HG02973 (cell line): ENCODE data around the gene TMEM273.

Experiments
- ATAC-seq: cut with Tn5 transposase; IDR thresholded peaks from one replicate; pipeline ENCODE4 v1.9.1; 2021; ENCODE audit warnings: moderate library complexity; ENCODE audit not compliant: unreplicated experiment

Gene TMEM273

GRCh38 chr10:49177391-49178355 lies 10.5 kb downstream of the TMEM273 start:
- peak; percentile 84 for ATAC-seq

GRCh38 chr10:49176310-49177268 lies 11.6 kb downstream of the TMEM273 start:
- ATAC-seq = no peak

GRCh38 chr10:49175587-49176309 lies 12.4 kb downstream of the TMEM273 start:
- no peak for ATAC-seq

- no peak for ATAC-seq
These were observed 13.2 kb downstream of the TMEM273 start for GRCh38 chr10:49174926-49175500.

- ATAC-seq = no peak
These were observed 13.8 kb downstream of the TMEM273 start for GRCh38 chr10:49174261-49174925.

- ATAC-seq = no peak
These were observed 14.3 kb downstream of the TMEM273 start for GRCh38 chr10:49173853-49174252.

GRCh38 chr10:49173201-49173772 lies 14.9 kb downstream of the TMEM273 start:
- ATAC-seq = no peak

GRCh38 chr10:49172777-49173132 lies 15.4 kb downstream of the TMEM273 start:
- no peak for ATAC-seq

- ATAC-seq = no peak
These were observed 16.0 kb downstream of the TMEM273 start for GRCh38 chr10:49172061-49172776.

GRCh38 chr10:49171326-49172060 lies 16.7 kb downstream of the TMEM273 start:
- ATAC-seq = no peak

- ATAC-seq = no peak
These were observed 17.4 kb downstream of the TMEM273 start for GRCh38 chr10:49170632-49171325.

- ATAC-seq = no peak
These were observed 18.4 kb downstream of the TMEM273 start for GRCh38 chr10:49169776-49170175.

- ATAC-seq = no peak
These were observed 19.2 kb downstream of the TMEM273 start for GRCh38 chr10:49168831-49169500.

GRCh38 chr10:49168171-49168540 lies 20.0 kb downstream of the TMEM273 start:
- no peak for ATAC-seq

GRCh38 chr10:49167425-49168170 lies 20.6 kb downstream of the TMEM273 start:
- no peak for ATAC-seq
